HG03175 (cell line): ENCODE data around the gene CMPK1.

Experiments used
- ATAC-seq: cut with Tn5 transposase; IDR thresholded peaks from one replicate; pipeline ENCODE4 v1.9.1; 2021; ENCODE audit warnings: mild to moderate bottlenecking, moderate library complexity; ENCODE audit not compliant: unreplicated experiment

Gene CMPK1

DNA sequence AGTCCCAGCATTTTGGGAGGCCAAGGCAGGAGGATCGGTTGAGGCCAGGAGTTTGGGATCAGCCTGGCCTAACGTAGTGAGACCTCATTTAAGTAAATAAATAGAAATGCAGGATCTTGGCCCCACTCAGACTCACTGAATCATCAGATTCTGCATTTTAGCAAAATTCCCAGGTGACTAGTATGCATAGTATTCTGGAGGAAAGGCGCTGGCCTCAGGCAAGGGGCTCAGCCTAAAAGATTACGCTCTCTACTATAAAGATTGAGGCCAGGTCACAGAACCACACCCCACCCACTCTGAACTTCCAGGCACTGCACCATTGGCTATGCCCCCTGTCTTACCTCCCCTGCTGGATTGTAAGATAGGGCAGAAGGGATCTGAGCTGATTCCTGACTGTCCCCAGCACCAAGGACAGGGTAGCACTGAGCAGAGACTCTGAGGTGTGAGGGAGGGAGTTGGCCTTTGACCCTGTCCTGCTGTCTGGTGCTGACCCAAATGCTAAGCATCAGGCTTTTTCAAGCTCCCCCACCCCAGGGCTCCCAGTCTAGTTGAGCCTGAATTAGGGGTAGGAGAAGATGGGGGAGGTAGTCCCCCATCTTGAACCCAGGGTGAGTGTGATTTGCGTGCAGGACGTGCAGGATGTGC lies 85.2 kb downstream of the CMPK1 start:
- no peak for ATAC-seq

DNA sequence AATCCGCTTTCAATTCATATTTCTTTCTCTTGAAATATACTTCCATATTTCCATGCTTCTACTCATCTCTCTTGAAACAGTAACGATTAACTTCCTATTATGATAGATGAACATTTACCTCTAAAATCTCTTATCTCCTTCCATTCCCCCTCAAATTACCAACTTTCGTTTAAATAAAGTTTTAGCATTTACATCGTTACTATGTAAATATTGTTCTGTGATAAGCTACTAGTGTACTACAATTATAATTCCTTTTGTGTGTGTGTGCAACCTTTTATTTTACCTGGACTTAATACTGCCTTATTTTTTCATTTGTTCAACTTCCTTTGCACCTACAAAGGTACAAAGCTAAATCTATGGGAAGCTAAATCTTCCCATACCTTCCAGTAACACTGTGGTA lies 87.0 kb downstream of the CMPK1 start:
- ATAC-seq = no peak

DNA sequence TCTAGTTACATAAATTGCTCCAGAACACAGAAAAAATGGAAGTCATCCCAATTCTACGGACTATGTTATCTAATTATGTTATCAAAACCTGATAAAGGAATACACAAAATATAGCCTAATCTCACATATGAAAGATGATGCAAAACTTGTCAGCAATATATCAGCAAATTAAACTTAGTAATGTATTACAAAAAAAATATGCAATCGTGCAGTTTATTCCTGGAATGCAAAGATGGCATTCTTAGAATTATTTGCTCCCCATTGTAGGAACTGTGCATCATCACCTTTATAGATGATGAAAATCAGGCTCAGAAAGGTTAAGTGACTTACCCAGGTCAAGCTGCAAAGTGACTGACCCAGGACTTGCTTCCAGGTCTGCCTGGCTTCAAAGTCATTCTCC lies 90.3 kb downstream of the CMPK1 start:
- no peak for ATAC-seq

DNA sequence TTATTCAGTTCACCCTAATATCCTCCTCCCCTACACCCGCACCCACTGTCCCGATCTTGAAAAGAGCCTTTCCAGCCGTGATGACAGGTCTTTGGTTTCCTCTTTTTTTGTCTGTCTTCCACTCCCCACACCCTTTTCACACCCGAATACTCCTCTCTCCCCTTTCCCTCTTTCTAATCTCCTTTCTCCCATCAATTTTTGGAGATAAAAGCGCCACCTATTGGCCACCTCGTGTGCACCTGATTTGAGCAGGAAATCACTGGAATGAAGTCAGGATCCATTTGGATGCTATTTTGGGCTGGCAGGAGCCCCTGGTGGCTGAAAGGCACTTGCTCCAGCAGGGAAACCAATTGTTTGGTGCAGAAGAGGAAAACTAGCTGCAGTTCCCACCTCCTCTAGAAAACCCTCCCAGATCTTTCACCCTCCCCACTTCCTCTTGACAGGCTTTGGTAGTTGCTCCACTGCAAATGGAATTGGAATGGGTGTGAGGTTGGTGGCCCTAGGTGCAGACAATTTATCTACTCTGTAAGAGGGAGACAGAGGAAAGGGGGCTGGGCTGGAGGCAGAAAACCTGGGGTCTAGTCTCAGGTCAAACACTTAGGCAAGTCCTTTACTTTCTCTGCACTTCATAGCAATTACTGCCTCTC lies 90.9 kb downstream of the CMPK1 start:
- ATAC-seq = no peak
